ENCODE results near the gene TENM4.

DNA sequence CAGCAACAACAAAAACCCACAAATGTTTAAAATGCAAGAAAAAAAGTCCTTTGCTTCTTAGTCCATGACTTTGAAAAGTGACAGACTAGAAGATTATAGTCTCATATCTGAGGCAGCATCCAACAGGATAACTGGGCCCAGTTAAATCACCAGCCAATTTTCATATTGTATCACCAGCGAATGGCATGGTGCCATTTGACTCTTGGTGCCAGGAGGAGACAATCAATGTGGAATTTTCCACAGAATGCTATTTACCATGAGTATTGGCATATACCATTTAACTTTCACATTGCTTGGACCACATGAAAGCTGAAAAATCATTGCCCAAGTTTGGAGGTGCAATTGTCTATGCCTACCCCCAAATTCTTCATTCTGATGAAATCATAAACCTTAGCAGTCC is 255.5 kb downstream of the TENM4 start:
- TF ChIP-seq EZH2 (IDR thresholded peaks at IDR 0.05) (no peak), POLR2AphosphoS5 (IDR thresholded peaks at IDR 0.05; ENCODE audit: borderline replicate concordance, low read depth, low read length) (no peak)
